ENCODE results near the gene ZNF567.
"Not testable (repeated sequence)": the region's sequence is repeated elsewhere in the genome, so short reads cannot be mapped to it uniquely, and the experiment has no call there.

Gene ZNF567

DNA sequence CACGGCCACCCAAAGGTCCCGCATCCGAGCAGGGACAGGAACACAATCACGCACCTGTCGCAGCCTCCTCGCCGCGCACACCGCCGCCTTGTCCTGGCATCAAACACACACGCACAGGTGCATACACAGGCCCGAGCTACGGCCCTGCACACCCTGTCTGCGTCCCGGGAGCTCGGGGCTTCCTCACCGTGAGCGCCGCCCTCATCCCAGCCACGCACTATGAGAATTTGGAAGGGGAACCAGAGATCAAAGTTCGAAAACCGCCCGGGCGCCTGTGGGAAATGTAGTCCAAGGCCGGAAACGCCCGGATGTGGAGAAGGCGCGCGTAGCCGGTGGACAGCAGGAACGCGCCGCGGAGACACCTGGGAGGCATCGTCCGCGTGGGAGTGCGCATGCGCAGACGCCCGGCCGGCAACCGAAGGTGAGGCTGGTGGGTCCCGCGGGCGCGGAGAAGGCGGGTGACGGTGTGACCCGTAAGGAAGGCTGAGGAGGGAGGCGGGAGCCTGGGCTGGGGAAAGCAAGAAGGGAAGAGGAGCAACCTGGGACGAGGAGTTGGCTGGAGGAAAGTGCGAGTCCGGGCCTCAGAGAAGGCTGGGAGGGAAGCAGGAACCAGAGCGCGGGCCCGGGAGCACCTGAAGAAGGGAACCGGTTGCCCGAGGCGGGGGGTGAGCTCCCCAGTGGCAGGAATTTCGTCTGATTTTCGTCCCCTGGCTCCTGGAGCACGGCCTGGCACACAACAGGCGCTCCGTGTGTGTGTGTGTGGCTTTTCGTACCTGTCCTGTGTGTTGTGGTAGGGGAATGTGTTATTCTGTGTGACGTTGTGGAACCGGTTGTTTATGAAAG lies at the start of gene ZNF567:
ZNF567 (plus strand) TSS at position 399 of the 843 bp plus-strand sequence. CDS start 7,256 bp downstream, outside the sequence.
- DNase-seq = peak; percentile 98

DNA sequence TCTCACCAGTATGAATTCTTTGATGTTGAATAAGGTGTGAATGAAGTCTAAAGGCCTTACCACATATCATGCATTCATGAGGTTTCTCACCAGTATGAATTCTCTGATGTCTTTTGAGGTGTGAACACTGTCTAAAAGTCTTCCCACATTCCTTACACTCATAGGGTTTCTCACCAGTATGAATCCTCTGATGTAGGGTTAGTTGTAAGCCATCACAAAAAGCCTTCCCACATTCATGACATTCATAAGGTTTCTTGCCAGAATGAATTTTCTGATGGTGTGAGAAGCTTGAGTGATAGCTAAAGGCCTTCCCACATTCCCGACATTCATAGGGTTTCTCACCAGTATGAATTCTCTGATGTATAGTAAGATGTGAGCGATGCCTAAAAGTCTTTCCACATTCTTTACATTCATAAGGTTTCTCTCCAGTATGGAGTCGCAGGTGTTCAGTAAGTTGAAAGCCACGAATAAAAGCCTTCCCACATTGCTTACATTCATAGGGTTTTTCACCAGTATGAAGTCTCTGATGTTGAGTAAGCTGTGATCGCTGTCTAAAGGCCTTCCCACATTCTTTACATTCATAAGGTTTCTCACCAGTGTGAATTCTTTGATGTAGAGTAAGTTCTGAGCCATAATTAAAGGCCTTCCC lies 48.4 kb upstream of the ZNF567 start:
- peak; percentile 7 for DNase-seq

DNA sequence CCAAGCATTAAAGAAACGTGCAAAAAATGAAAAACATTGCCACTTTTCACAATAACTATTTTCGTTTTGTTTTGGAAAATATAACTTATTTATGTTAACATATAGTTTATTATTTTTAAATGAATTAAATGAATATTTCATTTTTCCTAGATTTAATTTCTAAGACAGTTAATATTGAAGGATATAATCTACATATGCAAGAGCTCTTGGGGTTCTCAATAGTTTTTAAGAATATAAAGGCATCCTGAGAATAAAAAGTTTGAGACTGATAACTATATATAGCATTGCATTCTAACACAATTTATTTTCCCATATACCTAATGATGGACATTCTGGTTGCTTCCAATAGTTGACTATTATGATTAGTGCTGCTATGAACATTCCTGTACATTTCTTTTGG lies 40.7 kb upstream of the ZNF567 start:
- no peak for DNase-seq

DNA sequence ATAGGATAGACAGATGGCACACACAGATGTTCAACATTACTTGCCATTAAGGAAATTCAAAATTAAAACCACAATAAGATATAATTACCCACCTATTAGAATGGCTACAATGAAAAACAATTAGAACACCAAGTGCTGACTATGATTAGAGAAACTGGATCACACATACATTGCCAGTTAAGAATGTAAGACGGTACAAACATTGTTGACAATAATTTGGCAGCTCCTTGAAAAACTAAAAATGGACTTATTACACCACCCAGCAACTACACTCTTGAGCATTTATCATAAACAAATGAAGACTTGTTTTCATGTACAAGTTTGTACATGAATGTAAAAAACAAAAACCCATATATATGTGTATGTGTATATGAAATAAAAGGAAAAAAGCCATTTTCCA lies 34.5 kb upstream of the ZNF567 start:
- no peak for DNase-seq

DNA sequence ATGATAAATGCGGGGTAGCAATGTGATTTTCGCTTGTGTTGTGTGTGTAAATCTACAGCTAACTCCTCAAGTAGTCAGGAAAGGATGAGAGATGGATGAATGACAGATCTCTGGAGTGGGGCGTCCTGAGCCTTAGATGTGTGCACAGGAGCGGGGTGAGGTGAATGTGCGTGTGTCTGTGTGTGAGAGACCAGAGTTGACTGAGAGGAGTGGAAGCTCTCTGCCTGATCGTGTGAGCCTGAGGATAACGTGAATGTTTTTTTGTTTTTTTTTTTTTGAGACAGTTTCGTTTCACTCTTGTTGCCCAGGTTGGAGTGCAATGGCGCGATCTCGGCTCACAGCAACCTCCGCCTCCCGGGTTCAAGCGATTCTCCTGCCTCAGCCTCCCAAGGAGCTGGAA lies 21.6 kb upstream of the ZNF567 start:
- DNase-seq = no peak

DNA sequence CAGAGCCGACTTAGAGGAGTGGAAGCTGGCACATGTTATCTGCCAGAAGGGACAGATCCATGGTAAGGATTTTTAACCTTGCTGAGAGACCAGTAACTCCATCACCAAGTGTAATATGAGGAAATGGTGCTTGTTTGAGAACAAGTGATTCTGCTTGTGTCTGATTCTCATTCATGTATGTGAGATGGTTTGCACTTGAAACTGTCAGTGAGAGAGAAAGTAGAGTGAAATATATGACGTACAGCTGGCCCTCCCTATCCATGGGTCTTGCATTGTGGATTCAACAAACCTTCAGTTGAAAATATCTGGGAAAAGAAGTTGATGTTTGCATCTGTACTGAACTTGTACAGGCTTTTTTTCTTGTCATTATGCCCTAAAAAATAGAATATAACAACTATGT lies 18.8 kb upstream of the ZNF567 start:
- no peak for DNase-seq

DNA sequence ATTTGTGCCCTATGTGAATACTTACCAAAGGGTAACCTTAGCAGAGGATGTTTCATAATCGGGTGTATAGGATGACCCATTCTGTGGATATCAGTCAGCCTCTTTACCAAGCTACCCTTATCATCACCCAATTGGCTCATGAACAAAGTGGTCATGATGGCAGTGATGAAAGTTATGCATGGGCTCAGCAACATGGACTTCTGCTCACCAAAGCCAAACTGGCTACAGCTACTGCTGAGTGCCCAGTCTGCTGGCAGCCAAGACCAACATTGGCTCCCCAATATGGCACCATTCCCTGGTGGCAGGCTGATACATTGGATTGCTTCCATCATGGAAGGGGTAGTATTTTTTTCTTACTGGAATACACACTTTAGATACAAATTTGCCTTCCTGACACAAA lies 15.0 kb upstream of the ZNF567 start:
- no peak for DNase-seq

DNA sequence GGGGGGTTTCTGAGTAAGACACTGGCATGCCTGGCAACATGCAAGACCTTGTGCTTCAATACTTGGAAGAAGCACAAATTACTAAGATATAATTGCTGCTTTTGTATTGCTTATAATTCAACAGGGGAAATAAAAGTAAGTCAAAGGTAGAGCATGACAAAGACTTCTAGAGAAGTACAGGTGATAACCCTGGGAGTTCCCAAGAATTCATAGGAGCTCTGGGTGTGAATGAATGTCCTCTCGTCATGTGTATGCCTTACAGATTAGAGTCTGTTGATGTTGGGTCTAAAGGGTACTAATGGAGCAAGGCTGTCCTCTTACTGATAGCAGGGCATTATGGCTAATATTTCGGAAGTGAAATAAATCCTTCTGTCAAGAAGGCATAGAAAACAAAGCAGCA lies 13.2 kb upstream of the ZNF567 start:
- no peak for DNase-seq

DNA sequence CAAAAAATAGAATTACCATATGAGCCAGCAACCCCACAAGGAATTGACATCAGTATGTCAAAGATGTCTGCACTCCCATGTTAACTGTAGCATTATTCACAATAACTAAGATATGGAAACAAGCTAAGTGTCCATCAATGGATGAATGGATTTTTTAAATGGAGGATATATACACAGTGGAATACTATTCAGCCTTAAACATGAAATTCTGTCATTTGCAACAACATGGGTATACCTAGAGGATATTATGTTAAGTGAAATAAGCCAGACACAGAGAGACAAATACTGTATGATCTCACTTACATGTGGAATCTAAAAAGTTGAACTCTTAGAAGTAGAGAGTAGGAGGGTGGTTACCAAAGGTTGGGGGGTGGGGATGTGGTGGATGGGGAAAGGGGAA lies 8.0 kb upstream of the ZNF567 start:
- no peak for DNase-seq

DNA sequence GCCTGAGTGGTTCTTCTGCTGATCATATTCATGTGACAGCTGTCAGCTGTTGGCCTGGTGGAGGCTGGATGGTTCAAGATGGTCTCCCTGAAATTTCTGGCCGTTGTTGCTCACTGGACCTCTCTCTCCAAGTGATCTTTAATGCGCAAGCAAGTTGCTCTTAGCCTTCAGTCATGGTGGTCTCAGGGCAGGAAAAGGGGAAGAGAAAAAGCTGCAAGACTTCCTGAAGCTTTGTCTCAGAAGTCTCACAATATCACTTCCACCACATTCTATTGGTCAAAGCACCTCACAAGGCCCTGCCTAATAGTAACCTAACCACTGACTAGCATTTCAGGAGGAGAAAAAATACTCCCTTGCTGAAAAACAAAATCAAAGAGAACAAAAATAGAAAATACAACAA lies 1.6 kb upstream of the ZNF567 start:
- DNase-seq = peak; percentile 16

DNA sequence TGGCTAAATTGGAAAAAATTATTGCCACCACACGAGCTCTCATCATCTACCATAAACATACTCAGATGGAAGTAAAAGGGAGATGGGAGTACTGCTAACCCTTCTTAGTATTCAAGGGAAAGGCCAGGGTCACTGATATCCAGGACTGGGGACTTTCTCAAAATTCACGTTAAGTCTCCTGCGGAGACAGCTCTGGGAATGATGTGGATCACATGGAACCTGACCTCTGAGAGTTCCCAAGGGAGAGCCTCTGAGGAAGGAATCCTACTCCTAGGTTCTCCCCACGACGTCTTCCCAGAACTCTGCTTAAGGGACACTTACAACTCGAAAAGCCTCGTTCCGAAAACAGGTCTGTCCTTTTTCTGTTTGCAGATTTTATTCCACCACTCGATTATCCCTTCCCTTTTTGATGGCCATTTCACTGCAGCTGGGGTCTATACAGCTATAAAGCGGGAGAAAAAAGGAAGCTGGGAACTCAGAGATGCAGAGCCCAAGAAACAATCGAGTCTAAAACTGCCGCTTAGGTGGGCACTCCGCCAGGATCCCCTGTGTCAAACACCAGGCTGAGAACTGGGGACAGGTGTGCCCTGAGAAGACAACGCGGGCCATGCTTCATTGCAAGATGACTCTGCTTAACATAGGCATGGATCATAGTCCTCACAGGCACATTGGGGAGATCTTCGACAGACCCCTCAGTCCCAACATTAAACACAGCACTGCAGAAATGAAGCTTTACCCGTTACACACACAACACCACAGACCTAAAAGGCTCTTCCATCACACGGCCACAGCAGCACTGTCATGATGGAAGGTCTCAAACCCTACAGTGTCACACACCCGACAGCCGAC lies 823 bp upstream of the ZNF567 start:
- peak; percentile 59 for DNase-seq

DNA sequence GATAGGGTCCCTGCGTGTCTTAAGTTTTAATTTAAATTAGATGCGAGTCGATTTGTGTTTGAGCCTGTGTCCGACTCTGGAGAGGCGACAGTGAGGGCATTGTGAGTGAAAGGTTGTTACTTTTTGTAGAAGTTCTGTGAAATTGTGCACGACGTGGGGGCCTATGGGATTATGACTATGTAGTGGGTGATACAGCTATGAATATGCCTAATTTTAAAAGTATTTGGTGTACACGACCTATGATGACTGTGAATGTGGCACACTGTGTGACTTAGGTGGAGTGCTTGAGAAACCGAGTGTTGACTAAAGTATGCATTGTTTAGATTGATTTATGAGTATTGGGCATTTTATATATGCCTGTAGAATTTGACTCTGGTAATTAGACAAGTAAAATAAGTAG lies 646 bp downstream of the ZNF567 start:
- DNase-seq = no peak

DNA sequence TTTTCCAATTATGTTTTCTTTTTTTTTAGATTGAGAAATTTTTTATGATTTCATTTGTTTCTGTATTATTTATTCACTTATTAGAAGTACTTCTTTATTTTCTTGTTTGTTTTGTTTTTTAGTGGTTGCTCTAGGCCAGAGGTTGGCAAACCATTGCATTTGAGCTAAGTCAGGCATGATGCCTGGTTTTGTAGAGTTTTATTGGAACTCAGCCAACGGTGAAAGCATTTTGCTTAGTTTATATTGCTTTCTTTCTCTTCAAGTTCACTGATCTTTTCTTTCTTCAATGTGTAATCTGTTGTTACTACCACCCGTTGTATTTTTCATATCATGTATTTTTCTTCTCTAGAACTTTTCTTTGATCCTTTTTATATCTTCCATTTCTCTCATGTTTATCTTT lies 19.7 kb downstream of the ZNF567 start:
- DNase-seq = no peak

DNA sequence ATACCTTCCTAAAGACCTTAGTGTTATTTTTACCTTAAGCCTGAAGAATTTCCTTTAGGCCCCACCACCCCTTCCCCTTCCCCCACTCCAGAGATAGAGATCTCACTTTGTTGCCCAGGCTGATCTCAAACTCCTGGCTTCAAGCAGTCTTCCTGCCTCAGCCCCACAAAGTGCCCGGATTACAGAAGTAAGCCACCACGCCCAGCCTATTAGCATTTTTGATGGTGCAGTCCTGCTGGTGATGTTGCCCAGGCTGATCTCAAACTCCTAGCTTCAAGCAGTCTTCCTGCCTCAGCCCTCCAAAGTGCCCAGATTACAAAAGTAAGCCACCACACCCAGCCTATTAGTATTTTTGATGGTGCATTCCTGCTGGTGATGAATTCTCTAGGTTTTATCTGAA lies 22.0 kb downstream of the ZNF567 start:
- DNase-seq = no peak

DNA sequence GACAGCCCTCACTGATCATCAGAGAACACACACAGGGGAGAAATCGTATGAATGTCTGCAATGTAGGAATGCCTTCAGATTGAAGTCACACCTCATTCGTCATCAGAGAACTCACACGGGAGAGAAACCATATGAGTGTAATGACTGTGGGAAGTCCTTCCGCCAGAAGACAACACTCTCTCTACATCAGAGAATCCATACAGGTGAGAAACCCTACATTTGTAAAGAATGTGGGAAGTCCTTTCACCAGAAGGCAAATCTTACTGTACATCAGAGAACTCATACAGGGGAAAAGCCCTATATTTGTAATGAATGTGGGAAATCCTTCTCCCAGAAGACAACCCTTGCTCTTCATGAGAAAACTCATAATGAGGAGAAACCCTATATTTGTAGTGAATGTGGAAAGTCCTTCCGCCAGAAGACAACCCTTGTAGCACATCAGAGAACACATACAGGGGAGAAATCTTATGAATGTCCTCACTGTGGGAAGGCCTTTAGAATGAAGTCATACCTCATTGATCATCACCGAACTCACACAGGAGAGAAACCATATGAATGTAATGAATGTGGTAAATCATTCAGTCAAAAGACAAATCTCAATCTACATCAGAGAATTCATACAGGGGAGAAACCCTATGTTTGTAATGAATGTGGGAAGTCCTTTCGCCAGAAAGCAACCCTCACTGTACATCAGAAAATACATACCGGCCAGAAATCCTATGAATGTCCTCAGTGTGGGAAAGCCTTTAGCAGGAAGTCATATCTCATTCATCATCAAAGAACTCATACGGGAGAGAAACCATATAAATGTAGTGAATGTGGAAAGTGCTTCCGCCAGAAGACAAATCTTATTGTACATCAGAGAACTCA lies 32.5 kb downstream of the ZNF567 start:
- DNase-seq = peak; percentile 14

DNA sequence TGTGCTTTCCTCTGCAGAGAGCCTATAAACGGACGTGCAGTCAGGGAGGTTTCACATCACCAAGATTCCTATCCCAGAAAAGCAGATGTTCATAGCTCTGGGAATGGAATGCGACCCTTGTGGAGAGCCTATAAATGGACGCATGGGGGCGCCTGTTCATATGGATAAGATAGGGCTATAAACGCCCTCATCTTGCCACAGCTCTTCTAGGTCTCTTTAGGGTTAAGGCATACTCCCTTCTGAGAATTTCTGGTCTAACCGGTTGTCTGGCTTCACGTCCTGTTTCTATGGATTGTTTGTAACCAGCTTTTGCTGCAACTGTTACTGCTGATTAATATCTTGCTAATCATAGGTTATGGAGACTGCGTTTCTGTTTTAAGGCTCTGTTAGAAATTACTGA lies 48.8 kb downstream of the ZNF567 start:
- DNase-seq = not testable (repeated sequence)

DNA sequence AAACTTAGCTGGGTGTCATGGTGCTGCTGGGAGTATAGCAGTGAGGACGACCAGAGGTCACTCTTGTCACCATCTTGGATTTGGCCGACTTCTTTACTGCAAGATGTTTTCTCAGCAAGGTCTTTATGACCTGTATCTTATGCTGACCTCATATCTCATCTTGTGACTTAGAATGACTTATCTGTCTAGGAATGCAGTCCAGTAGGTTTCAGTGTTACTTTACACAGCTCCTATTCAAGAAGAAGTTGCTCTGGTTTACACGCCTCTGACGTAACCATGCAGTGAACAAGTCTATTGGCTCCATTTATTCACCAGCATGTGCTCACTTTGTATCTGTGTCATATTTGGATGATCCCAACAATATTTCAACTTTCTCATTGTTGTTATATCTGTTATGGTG lies 58.5 kb downstream of the ZNF567 start:
- no peak for DNase-seq

DNA sequence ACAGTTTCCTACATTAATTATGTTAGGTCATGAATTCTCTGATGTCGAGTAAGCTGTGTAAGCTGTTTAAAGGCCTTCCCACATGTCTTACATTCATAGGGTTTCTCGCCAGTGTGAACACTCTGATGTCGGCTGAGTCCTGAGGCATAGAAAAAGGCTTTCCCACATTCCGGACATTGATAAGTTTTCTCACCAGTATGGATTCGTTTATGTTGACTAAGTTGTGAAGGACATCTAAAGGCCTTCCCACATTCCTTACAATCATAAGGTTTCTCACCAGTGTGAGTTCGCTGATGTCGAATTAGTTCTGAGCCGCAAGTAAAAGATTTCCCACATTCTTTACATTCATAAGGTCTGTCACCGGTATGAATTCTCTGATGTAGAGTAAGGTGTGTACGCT lies 60.3 kb downstream of the ZNF567 start:
- no peak for DNase-seq

DNA sequence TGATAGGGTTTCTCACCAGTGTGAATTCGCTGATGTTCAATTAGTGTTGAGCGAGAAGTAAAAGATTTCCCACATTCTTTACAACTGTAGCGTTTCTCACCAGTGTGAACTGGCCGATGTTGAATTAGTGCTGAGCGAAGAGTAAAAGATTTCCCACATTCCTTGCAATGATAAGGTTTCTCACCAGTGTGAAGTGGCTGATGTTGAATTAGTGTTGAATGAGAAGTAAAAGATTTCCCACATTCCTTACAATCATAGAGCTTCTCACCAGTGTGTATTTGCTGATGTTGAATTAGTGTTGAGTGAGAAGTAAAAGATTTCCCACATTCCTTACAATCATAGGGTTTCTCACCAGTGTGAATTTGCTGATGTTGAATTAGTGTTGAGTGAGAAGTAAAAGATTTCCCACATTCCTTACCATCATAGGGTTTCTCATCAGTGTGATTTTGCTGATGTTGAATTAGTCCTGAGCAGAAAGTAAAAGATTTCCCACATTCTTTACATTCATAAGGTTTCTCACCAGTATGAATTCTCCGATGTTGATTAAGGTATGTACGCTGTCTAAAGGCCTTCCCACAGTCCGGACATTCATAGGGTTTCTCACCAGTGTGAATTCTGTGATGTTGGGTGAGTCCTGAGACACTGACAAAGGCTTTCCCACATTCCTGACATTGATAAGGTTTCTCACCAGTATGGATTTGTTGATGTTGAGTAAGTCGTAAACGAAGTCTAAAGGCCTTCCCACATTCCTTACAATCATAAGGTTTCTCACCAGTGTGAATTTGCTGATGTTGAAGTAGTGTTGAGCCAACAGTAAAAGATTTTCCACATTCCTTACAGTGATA lies 61.2 kb downstream of the ZNF567 start:
- peak; percentile 11 for DNase-seq

DNA sequence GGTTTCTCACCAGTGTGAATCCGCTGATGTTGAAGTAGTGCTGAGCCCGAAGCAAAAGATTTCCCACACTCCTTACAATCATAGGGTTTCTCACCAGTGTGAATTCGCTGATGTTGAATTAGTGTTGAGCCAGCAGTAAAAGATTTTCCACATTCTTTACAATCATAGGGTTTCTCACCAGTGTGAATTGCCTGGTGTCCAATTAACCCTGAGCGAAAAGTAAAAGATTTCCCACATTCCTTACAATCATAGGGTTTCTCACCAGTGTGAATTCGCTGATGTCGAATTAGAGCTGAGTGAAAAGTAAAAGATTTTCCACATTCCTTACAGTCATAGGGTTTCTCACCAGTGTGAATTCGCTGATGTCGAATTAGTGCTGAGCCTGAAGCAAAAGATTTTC lies 62.2 kb downstream of the ZNF567 start:
- DNase-seq = not testable (repeated sequence)

DNA sequence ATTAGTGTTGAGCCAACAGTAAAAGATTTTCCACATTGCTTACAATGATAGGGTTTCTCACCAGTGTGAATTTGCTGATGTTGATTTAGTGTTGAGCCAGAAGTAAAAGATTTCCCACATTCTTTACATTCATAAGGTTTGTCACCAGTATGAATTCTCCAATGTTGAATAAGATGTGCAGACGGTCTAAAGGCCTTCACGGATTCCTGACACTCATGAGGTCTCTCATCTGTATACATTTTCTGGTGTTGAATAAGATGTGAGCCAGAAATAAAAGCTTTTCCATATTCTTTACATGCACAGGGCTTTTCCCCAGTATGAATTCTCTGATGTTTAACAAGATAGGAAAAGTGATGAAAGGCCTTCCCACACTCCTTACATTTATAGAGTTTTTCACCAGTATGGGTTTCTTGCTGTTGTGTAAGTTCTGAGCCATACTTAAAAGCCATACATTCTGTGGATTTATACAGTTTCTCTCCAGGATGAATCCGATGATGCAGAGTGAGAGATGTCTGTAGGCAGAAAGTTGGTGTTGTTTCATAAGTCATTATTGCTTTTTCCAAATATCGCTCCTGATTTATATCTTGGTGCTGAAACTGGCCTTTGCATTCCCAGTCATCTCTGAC lies 62.8 kb downstream of the ZNF567 start:
- no peak for DNase-seq
